HL-60 (cell line): ENCODE results near the gene IL9.

Source experiments
- DNase-seq, 2 experiments: peaks; one replicate each; pipeline ENCODE4 v3.0.0-alpha.2; 2010 to 2020; ENCODE audit warnings: low read depth in 1 of 2, low spot score in 1 of 2
- H3K27ac ChIP-seq: fragments of 250-450 bp; sonication (Bioruptor Pico); replicated peaks from 2 replicates; pipeline ENCODE4 v1.5.1; 2020; ENCODE audit warnings: mild to moderate bottlenecking, moderate library complexity
- H3K27me3 ChIP-seq: fragments of 250-450 bp; sonication (Bioruptor Pico); 2 replicates; pipeline ENCODE4 v1.5.1; 2021; ENCODE audit warnings: mild to moderate bottlenecking, moderate library complexity; ENCODE audit not compliant: insufficient read depth, poor library complexity, severe bottlenecking
- H3K4me3 ChIP-seq: replicated peaks from 2 replicates; pipeline ENCODE4 v1.5.1; 2011; ENCODE audit warnings: mild to moderate bottlenecking, control low read depth, low read length; ENCODE audit not compliant: insufficient read depth
- GABPA ChIP-seq: IDR thresholded peaks from 2 replicates; pipeline ENCODE4 v1.6.1; 2012; ENCODE audit warnings: low read depth
- POLR2AphosphoS5 ChIP-seq: IDR thresholded peaks from 2 replicates; pipeline ENCODE4 v1.6.1; 2012; ENCODE audit warnings: low read depth
- SPI1 ChIP-seq: IDR thresholded peaks from 2 replicates; pipeline ENCODE4 v1.6.1; 2012; ENCODE audit warnings: low read depth, mild to moderate bottlenecking, borderline replicate concordance
- TF ChIP-seq, protein P1 (sequence below): IDR thresholded peaks from one replicate; pipeline ENCODE4 v1.5.1; 2011; ENCODE audit warnings: low read length, control low read depth, inconsistent platforms; ENCODE audit not compliant: insufficient read depth
- TF ChIP-seq, protein P2 (sequence below): IDR thresholded peaks from 2 replicates; pipeline ENCODE4 v1.6.1; 2012; ENCODE audit warnings: low read depth; ENCODE audit not compliant: insufficient replicate concordance

The IL9 gene

DNA sequence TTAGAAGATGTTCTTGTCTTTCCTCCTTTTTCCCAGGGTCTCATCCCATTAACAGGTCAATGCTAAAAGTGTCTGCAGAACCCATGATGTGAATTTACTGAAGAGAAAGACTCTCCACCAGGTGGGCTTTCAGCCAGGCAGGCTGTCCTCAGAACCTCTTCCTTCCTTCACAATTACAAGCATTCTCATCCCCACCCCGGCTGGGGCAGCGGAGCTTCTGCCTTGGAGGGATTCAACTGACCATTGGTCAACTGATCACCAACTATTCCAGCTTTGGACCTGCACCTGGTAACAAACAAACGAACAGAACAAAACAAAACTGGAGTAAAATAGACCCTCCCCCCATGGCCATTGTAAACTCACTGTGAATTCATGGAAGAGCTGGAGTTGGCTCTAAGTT is 12.6 kb downstream of the IL9 start:
- TF ChIP-seq SPI1 (no peak), GABPA (no peak), POLR2AphosphoS5 (no peak)
- TF ChIP-seq, protein P1, sequence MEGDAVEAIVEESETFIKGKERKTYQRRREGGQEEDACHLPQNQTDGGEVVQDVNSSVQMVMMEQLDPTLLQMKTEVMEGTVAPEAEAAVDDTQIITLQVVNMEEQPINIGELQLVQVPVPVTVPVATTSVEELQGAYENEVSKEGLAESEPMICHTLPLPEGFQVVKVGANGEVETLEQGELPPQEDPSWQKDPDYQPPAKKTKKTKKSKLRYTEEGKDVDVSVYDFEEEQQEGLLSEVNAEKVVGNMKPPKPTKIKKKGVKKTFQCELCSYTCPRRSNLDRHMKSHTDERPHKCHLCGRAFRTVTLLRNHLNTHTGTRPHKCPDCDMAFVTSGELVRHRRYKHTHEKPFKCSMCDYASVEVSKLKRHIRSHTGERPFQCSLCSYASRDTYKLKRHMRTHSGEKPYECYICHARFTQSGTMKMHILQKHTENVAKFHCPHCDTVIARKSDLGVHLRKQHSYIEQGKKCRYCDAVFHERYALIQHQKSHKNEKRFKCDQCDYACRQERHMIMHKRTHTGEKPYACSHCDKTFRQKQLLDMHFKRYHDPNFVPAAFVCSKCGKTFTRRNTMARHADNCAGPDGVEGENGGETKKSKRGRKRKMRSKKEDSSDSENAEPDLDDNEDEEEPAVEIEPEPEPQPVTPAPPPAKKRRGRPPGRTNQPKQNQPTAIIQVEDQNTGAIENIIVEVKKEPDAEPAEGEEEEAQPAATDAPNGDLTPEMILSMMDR: no peak
- TF ChIP-seq, protein P2, sequence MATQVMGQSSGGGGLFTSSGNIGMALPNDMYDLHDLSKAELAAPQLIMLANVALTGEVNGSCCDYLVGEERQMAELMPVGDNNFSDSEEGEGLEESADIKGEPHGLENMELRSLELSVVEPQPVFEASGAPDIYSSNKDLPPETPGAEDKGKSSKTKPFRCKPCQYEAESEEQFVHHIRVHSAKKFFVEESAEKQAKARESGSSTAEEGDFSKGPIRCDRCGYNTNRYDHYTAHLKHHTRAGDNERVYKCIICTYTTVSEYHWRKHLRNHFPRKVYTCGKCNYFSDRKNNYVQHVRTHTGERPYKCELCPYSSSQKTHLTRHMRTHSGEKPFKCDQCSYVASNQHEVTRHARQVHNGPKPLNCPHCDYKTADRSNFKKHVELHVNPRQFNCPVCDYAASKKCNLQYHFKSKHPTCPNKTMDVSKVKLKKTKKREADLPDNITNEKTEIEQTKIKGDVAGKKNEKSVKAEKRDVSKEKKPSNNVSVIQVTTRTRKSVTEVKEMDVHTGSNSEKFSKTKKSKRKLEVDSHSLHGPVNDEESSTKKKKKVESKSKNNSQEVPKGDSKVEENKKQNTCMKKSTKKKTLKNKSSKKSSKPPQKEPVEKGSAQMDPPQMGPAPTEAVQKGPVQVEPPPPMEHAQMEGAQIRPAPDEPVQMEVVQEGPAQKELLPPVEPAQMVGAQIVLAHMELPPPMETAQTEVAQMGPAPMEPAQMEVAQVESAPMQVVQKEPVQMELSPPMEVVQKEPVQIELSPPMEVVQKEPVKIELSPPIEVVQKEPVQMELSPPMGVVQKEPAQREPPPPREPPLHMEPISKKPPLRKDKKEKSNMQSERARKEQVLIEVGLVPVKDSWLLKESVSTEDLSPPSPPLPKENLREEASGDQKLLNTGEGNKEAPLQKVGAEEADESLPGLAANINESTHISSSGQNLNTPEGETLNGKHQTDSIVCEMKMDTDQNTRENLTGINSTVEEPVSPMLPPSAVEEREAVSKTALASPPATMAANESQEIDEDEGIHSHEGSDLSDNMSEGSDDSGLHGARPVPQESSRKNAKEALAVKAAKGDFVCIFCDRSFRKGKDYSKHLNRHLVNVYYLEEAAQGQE: no peak
- Histone ChIP-seq H3K27me3 (no peaks in the 10 kb centered on the region), H3K27ac (no peak overlapping the region), H3K4me3 (no peak overlapping the region)
- DNase-seq: no peak

GRCh38 chr5:135881819-135882218 is 13.8 kb downstream of the IL9 start:
- Histone ChIP-seq H3K27ac (no peak overlapping the region), H3K27me3 (no peaks in the 10 kb centered on the region), H3K4me3 (no peak overlapping the region)
- DNase-seq: no peak
- TF ChIP-seq POLR2AphosphoS5: no peak
- no peak for TF ChIP-seq SPI1
- TF ChIP-seq, protein P1: no peak
- TF ChIP-seq, protein P2: no peak
- no peak for TF ChIP-seq GABPA

- H3K27me3 ChIP-seq: no peaks in the 10 kb centered on the region
These were observed 14.4 kb downstream of the IL9 start for GRCh38 chr5:135881244-135881643.

More at GRCh38 chr5:135881244-135881643, 14.4 kb downstream of the IL9 start:
- no peak overlapping the region for H3K27ac ChIP-seq
- DNase-seq: no peak
- no peak overlapping the region for H3K4me3 ChIP-seq
- TF ChIP-seq POLR2AphosphoS5 (no peak), GABPA (no peak), SPI1 (no peak)
- TF ChIP-seq, protein P1: no peak
- TF ChIP-seq, protein P2: no peak
